Gastrocnemius medialis (tissue), 4 donors: ENCODE measurements around the gene TPCN1.

Source experiments
- CTCF ChIP-seq, 5 experiments: fragments of 450-650 bp in 3 of 5; fragments of 200-600 bp in 2 of 5; sonication (generic) in 2 of 5; IDR thresholded peaks in 4 of 5; conservative IDR thresholded peaks in 1 of 5; 1 replicate in 4 of 5; 2 replicates in 1 of 5; pipeline ENCODE4 v1.5.1; 2016 to 2019; ENCODE audit warnings: antibody characterized with exemption in 5 of 5, mild to moderate bottlenecking in 3 of 5, moderate library complexity in 3 of 5
- POLR2A ChIP-seq, 2 donors: fragments of 450-650 bp; IDR thresholded peaks; one replicate each; pipeline ENCODE4 v1.6.1; 2017; ENCODE audit warnings: antibody characterized with exemption in 2 of 2, mild to moderate bottlenecking in 2 of 2, moderate library complexity in 2 of 2

GRCh38 chr12:113248842-113249435 lies 27.7 kb downstream of the TPCN1 start:
- TF ChIP-seq POLR2A (IDR thresholded peaks at IDR 0.05) = no peak
- no peak for TF ChIP-seq CTCF (IDR thresholded peaks at IDR 0.05 in 4 of 5, conservative IDR thresholded peaks at IDR 0.05 in 1 of 5)
